ENCODE data around the gene RASGRP3.

RASGRP3 gene

GRCh38 chr2:33516456-33516995 lies 40.1 kb downstream of the RASGRP3 start:
- H3K4me3 Mint-ChIP-seq = no peak overlapping the region
- no peaks in the 10 kb centered on the region for H3K9me3 Mint-ChIP-seq
- H3K4me1 Mint-ChIP-seq (ENCODE audit: low read depth) = peaks cover 3% of the 10 kb centered on the region
- no peaks in the 10 kb centered on the region for H3K27me3 Mint-ChIP-seq
- peaks cover 11% of the 10 kb centered on the region for H3K36me3 Mint-ChIP-seq (ENCODE audit: low read depth)
- no peak for DNase-seq
- no peak overlapping the region for H3K27ac Mint-ChIP-seq

DNA sequence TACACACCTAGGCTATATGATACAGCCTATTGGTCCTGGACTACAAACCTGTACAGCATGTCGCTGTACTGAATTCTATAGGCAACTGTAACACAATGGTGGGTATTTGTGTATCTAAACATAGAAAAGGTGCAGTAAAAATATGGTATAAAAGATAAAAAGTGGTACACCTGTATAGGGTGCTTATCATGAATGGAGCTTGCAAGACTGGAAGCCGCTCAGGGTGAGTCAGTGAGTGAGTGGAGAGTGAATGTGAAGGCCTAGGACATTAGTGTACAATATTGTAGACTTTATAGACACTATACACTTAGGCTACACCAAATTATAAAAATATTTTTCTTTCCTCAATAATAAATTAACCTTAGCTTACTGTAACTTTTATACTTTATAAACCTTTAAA lies 41.8 kb downstream of the RASGRP3 start:
- no peak for DNase-seq
- Mint-ChIP-seq H3K27ac (no peak overlapping the region), H3K36me3 (ENCODE audit: low read depth) (peaks cover 11% of the 10 kb centered on the region), H3K9me3 (no peaks in the 10 kb centered on the region), H3K27me3 (no peaks in the 10 kb centered on the region), H3K4me3 (no peak overlapping the region), H3K4me1 (ENCODE audit: low read depth) (no peaks in the 10 kb centered on the region)

GRCh38 chr2:33518929-33519328 lies 42.5 kb downstream of the RASGRP3 start:
- no peak overlapping the region for H3K4me3 Mint-ChIP-seq
- DNase-seq = no peak
- no peaks in the 10 kb centered on the region for H3K27me3 Mint-ChIP-seq
- H3K4me1 Mint-ChIP-seq (ENCODE audit: low read depth) = no peaks in the 10 kb centered on the region
- H3K27ac Mint-ChIP-seq = no peak overlapping the region
- H3K9me3 Mint-ChIP-seq = no peaks in the 10 kb centered on the region
- H3K36me3 Mint-ChIP-seq (ENCODE audit: low read depth) = peaks cover 11% of the 10 kb centered on the region

GRCh38 chr2:33521791-33522281 lies 45.4 kb downstream of the RASGRP3 start:
- H3K4me1 Mint-ChIP-seq (ENCODE audit: low read depth) = peaks cover 9% of the 10 kb centered on the region
- H3K27ac Mint-ChIP-seq = no peak overlapping the region
- H3K36me3 Mint-ChIP-seq (ENCODE audit: low read depth) = no peaks in the 10 kb centered on the region
- H3K4me3 Mint-ChIP-seq = no peak overlapping the region
- H3K9me3 Mint-ChIP-seq = no peaks in the 10 kb centered on the region
- DNase-seq = no peak
- H3K27me3 Mint-ChIP-seq = no peaks in the 10 kb centered on the region

DNA sequence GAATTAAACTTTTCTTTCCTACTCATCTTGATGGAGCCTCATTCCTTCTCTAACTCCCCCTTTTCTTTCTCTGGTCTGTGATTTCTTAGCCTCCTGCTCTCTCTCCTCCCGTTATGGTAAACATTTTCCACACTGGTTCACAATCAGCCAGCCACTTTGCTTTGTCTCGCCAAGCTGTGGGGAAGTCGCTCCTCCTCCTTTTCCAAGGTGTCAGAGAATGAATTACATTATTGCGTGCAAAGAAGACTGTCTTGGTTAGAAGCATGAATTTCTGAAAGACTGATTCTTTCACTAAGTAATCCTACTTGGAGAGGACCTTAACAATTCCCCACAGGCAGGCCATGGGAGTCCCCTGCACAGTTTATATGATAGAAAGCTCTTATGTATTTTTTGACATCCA lies 46.1 kb downstream of the RASGRP3 start:
- no peaks in the 10 kb centered on the region for H3K27me3 Mint-ChIP-seq
- H3K36me3 Mint-ChIP-seq (ENCODE audit: low read depth) = peaks cover 3% of the 10 kb centered on the region
- H3K27ac Mint-ChIP-seq = no peak overlapping the region
- peaks cover 9% of the 10 kb centered on the region for H3K4me1 Mint-ChIP-seq (ENCODE audit: low read depth)
- DNase-seq = no peak
- no peak overlapping the region for H3K4me3 Mint-ChIP-seq
- no peaks in the 10 kb centered on the region for H3K9me3 Mint-ChIP-seq

DNA sequence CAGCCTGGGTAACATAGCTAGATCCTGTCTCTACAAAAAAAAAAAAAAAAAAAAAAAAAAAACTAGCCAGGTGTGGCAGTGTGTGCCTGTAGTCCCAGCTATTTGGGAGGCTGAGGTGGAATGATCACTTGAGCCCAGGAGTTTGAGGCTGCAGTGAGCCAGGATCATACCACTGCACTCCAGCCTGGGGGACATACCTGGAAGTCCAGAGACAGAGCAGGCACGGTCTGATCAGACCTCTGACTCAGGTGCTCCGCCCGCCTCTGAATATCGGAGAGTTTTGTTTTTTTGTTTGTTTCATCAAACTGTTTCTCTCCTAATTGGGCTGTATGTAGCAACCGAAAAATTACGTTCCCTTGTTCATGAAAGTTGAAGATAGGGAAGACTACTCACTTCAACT lies 49.2 kb downstream of the RASGRP3 start:
- Mint-ChIP-seq H3K4me3 (no peak overlapping the region), H3K27ac (no peak overlapping the region), H3K4me1 (ENCODE audit: low read depth) (peaks cover 9% of the 10 kb centered on the region), H3K36me3 (ENCODE audit: low read depth) (peaks cover 3% of the 10 kb centered on the region), H3K27me3 (no peaks in the 10 kb centered on the region), H3K9me3 (no peaks in the 10 kb centered on the region)
- DNase-seq = no peak

DNA sequence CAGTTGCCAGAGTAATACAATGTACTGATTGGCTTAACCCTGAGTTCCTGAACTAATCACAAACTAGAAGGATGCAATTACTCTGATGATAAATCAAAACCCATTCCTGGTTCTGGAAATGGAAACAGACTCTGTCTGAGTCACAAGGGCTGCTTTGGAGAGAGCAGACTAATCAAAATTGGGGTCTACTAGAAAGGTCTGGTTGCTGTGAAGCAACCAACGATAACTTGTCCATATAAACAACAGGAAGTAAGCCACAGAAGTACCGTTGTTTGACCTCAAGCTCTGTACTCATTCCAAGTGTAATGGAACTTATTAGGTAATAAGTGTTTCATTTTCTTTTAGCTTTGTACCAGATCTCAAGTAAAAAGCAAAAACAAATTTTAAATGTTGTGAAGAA lies 49.7 kb downstream of the RASGRP3 start:
- Mint-ChIP-seq H3K9me3 (no peaks in the 10 kb centered on the region), H3K27me3 (no peaks in the 10 kb centered on the region), H3K36me3 (ENCODE audit: low read depth) (peaks cover 3% of the 10 kb centered on the region), H3K4me1 (ENCODE audit: low read depth) (peaks cover 9% of the 10 kb centered on the region), H3K27ac (peak overlapping the region; percentile 26), H3K4me3 (no peak overlapping the region)
- no peak for DNase-seq

GRCh38 chr2:33526921-33527320 lies 50.5 kb downstream of the RASGRP3 start:
- Mint-ChIP-seq H3K9me3 (no peaks in the 10 kb centered on the region), H3K27me3 (no peaks in the 10 kb centered on the region), H3K4me3 (no peak overlapping the region), H3K36me3 (ENCODE audit: low read depth) (peaks cover 3% of the 10 kb centered on the region), H3K27ac (no peak overlapping the region), H3K4me1 (ENCODE audit: low read depth) (peaks cover 9% of the 10 kb centered on the region)
- DNase-seq = no peak

GRCh38 chr2:33528441-33528950 lies 52.0 kb downstream of the RASGRP3 start:
- no peak overlapping the region for H3K4me3 Mint-ChIP-seq

GRCh38 chr2:33529771-33530481 lies 53.5 kb downstream of the RASGRP3 start:
- DNase-seq = no peak
- no peak overlapping the region for H3K27ac Mint-ChIP-seq
- peaks cover 3% of the 10 kb centered on the region for H3K36me3 Mint-ChIP-seq (ENCODE audit: low read depth)

More at GRCh38 chr2:33528441-33528950, 52.0 kb downstream of the RASGRP3 start:
- H3K27me3 Mint-ChIP-seq = no peaks in the 10 kb centered on the region
- no peak overlapping the region for H3K27ac Mint-ChIP-seq
- H3K9me3 Mint-ChIP-seq = no peaks in the 10 kb centered on the region
- H3K36me3 Mint-ChIP-seq (ENCODE audit: low read depth) = peaks cover 3% of the 10 kb centered on the region
- DNase-seq = no peak
- H3K4me1 Mint-ChIP-seq (ENCODE audit: low read depth) = peaks cover 9% of the 10 kb centered on the region

GRCh38 chr2:33530690-33531548 lies 54.5 kb downstream of the RASGRP3 start:
- peaks cover 8% of the 10 kb centered on the region for H3K4me1 Mint-ChIP-seq (ENCODE audit: low read depth)
- H3K4me3 Mint-ChIP-seq = no peak overlapping the region
- H3K27ac Mint-ChIP-seq = no peak overlapping the region
- no peaks in the 10 kb centered on the region for H3K9me3 Mint-ChIP-seq
- DNase-seq = no peak
- H3K36me3 Mint-ChIP-seq (ENCODE audit: low read depth) = peaks cover 3% of the 10 kb centered on the region
- no peaks in the 10 kb centered on the region for H3K27me3 Mint-ChIP-seq

More at GRCh38 chr2:33529771-33530481, 53.5 kb downstream of the RASGRP3 start:
- no peak overlapping the region for H3K4me3 Mint-ChIP-seq
- H3K9me3 Mint-ChIP-seq = no peaks in the 10 kb centered on the region
- H3K4me1 Mint-ChIP-seq (ENCODE audit: low read depth) = peaks cover 9% of the 10 kb centered on the region
- H3K27me3 Mint-ChIP-seq = no peaks in the 10 kb centered on the region

GRCh38 chr2:33531549-33532059 lies 55.2 kb downstream of the RASGRP3 start:
- no peak for DNase-seq
- Mint-ChIP-seq H3K9me3 (no peaks in the 10 kb centered on the region), H3K27ac (no peak overlapping the region), H3K4me3 (no peak overlapping the region), H3K27me3 (no peaks in the 10 kb centered on the region), H3K36me3 (ENCODE audit: low read depth) (peaks cover 3% of the 10 kb centered on the region), H3K4me1 (ENCODE audit: low read depth) (peaks cover 2% of the 10 kb centered on the region)

DNA sequence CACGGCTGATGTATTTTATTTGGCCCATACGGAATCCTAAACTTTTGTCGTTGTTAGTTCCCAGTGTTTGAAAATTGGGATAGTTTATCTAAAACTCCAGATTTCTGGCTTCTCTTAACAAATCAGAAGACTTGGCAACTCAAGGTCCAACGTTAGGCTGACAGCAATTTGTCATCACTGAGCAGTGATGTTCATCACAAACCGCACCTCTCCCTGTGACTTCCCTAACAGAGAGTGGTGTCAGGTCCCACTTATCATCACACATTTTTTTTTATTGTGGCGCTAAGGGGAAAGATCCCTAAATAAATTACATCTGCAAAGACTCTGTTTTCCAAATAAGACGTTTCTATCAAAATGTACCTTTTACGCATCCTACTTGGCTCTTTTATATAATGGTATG lies 55.7 kb downstream of the RASGRP3 start:
- H3K27ac Mint-ChIP-seq = no peak overlapping the region
- peaks cover 2% of the 10 kb centered on the region for H3K36me3 Mint-ChIP-seq (ENCODE audit: low read depth)
- no peak overlapping the region for H3K4me3 Mint-ChIP-seq
- no peak for DNase-seq
- H3K4me1 Mint-ChIP-seq (ENCODE audit: low read depth) = no peaks in the 10 kb centered on the region
- no peaks in the 10 kb centered on the region for H3K27me3 Mint-ChIP-seq
- no peaks in the 10 kb centered on the region for H3K9me3 Mint-ChIP-seq

- Mint-ChIP-seq H3K9me3 (no peaks in the 10 kb centered on the region), H3K4me3 (no peak overlapping the region), H3K27ac (no peak overlapping the region), H3K4me1 (ENCODE audit: low read depth) (no peaks in the 10 kb centered on the region), H3K36me3 (ENCODE audit: low read depth) (no peaks in the 10 kb centered on the region), H3K27me3 (no peaks in the 10 kb centered on the region)
- DNase-seq = no peak
Observed at GRCh38 chr2:33532966-33533365, 56.5 kb downstream of the RASGRP3 start.

Data from activated T-cell treated with anti-CD3 and anti-CD28 coated beads, Interleukin-2, amount 50 U/mL, for 24 hours (primary cell).